HepG2 (cell line): Measurements from ENCODE around the gene NELFCD. TPM values are rescaled to one million over a fixed set of nuclear protein-coding genes. Genes with fewer than 3 reads are reported as not detected.

Experiments used
- ARNT ChIP-seq: fragments of 450-650 bp; IDR thresholded peaks from 2 replicates; pipeline ENCODE4 v1.6.1; 2017
- BCLAF1 ChIP-seq: fragments of 450-650 bp; IDR thresholded peaks from 2 replicates; pipeline ENCODE4 v1.6.1; 2017; ENCODE audit warnings: mild to moderate bottlenecking
- HINFP ChIP-seq: sonication (generic); formaldehyde crosslinking; IDR thresholded peaks from 2 replicates; pipeline ENCODE4 v1.4.0; 2020; ENCODE audit warnings: low read depth, mild to moderate bottlenecking, missing genetic modification reagents
- MIER3 ChIP-seq: IDR thresholded peaks from 2 replicates; pipeline ENCODE4 v1.6.1; 2016; ENCODE audit warnings: missing compliant biosample characterization, borderline replicate concordance
- MTF2 ChIP-seq: sonication (generic); formaldehyde crosslinking; IDR thresholded peaks from 2 replicates; pipeline ENCODE4 v1.5.0; 2020; ENCODE audit warnings: missing genetic modification reagents, borderline replicate concordance
- NR2F2 ChIP-seq: IDR thresholded peaks from 2 replicates; pipeline ENCODE4 v1.6.1; 2012; ENCODE audit warnings: low read depth, inconsistent platforms, borderline replicate concordance
- PRDM4 ChIP-seq: sonication (generic); formaldehyde crosslinking; IDR thresholded peaks from 2 replicates; pipeline ENCODE4 v1.9.0; 2021; ENCODE audit warnings: missing genetic modification reagents, borderline replicate concordance
- RERE ChIP-seq: IDR thresholded peaks from 2 replicates; pipeline ENCODE4 v1.6.1; 2016; ENCODE audit warnings: low read depth, missing genetic modification reagents, missing compliant biosample characterization
- THRA ChIP-seq: sonication (generic); formaldehyde crosslinking; IDR thresholded peaks from 2 replicates; pipeline ENCODE4 v1.4.0; 2020; ENCODE audit warnings: missing genetic modification reagents, borderline replicate concordance
- ZIK1 ChIP-seq: sonication (generic); formaldehyde crosslinking; IDR thresholded peaks from 2 replicates; pipeline ENCODE4 v1.5.0; 2020; ENCODE audit warnings: mild to moderate bottlenecking, low read depth, missing genetic modification reagents, borderline replicate concordance
- ZNF263 ChIP-seq: sonication (generic); formaldehyde crosslinking; IDR thresholded peaks from 2 replicates; pipeline ENCODE4 v1.4.0; 2020; ENCODE audit warnings: missing genetic modification reagents
- ZNF30 ChIP-seq: sonication (generic); formaldehyde crosslinking; IDR thresholded peaks from 2 replicates; pipeline ENCODE4 v1.5.0; 2020; ENCODE audit warnings: mild to moderate bottlenecking, missing genetic modification reagents
- ZNF570 ChIP-seq: sonication (generic); formaldehyde crosslinking; IDR thresholded peaks from 2 replicates; pipeline ENCODE4 v1.4.0; 2020; ENCODE audit warnings: mild to moderate bottlenecking, missing genetic modification reagents, borderline replicate concordance
- ZNF678 ChIP-seq: sonication (generic); formaldehyde crosslinking; IDR thresholded peaks from 2 replicates; pipeline ENCODE4 v1.4.0; 2020; ENCODE audit warnings: mild to moderate bottlenecking, missing genetic modification reagents
- ZNF777 ChIP-seq: sonication (generic); formaldehyde crosslinking; IDR thresholded peaks from 2 replicates; pipeline ENCODE4 v1.4.0; 2020; ENCODE audit warnings: missing genetic modification reagents
- polyA plus RNA-seq, 8 experiments: library from polyadenylated mRNA; depleted of rRNA in 3 of 8; stranded (reverse) in 7 of 8; unstranded in 1 of 8; fragments of >200 nt; fragmentation: Illumina TruSeq in 4 of 8; extraction: Trizol in 4 of 8; gene quantifications; 2 replicates each; pipeline versions ENCODE4 v1.2.1 to v1.2.3, GENCODE V29; 2011 to 2016; ENCODE audit warnings: low read depth in 4 of 8, missing spikeins in 1 of 8, mixed read lengths in 1 of 8; ENCODE audit not compliant: insufficient read depth in 1 of 8
- total RNA-seq, 5 experiments: library from RNA; depleted of rRNA; stranded (reverse); fragments of >200 nt; fragmentation: Illumina TruSeq; extraction: Trizol; gene quantifications; 2 replicates each; pipeline ENCODE4 v1.2.3, GENCODE V29; 2016; ENCODE audit warnings: low read depth in 1 of 5

NELFCD gene
- total and polyA plus RNA-seq, 2 of the 13 experiments (the other 11 are each of a cell fraction or from before 2014, with no cell fraction given), result 159 to 203 TPM

- no peak for TF ChIP-seq PRDM4 (CRISPR knock-in tag)
- TF ChIP-seq RERE (CRISPR knock-in tag), result no peak
- no peak; the same call in 1 of the 2 replicates for TF ChIP-seq ZIK1 (CRISPR knock-in tag)
- TF ChIP-seq ZNF263 (CRISPR knock-in tag), result no peak; the same call in 1 of the 2 replicates
- TF ChIP-seq ZNF570 (CRISPR knock-in tag), result no peak
- no peak for TF ChIP-seq BCLAF1
- no peak for TF ChIP-seq MTF2 (CRISPR knock-in tag)
- no peak for TF ChIP-seq HINFP (CRISPR knock-in tag)
- no peak for TF ChIP-seq ZNF30 (CRISPR knock-in tag)
- no peak for TF ChIP-seq ARNT
- TF ChIP-seq THRA, result no peak
- no peak; the same call in 1 of the 2 replicates for TF ChIP-seq NR2F2
- TF ChIP-seq MIER3, result no peak
- 0 out of 2 replicates have a peak, but pooled peaks have one; percentile 24 for TF ChIP-seq ZNF777 (CRISPR knock-in tag)
- no peak for TF ChIP-seq ZNF678 (CRISPR knock-in tag)
These were observed 740 bp downstream of the NELFCD start (continued) for GRCh38 chr20:58981628-58982364.
